T-helper 22 cell (primary cell): ENCODE results near the gene PRKAB2.
"Not testable (repeated sequence)": the region's sequence is repeated elsewhere in the genome, so short reads cannot be mapped to it uniquely, and the experiment has no call there.

Experiments
- DNase-seq: peaks from one replicate; pipeline ENCODE4 v3.0.0-alpha.2; 2020; ENCODE audit warnings: low read depth

PRKAB2 gene, protein sequence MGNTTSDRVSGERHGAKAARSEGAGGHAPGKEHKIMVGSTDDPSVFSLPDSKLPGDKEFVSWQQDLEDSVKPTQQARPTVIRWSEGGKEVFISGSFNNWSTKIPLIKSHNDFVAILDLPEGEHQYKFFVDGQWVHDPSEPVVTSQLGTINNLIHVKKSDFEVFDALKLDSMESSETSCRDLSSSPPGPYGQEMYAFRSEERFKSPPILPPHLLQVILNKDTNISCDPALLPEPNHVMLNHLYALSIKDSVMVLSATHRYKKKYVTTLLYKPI

GRCh38 chr1:147172168-147173016, at the start of gene PRKAB2:
PRKAB2 (minus strand) TSS chr1:147172470; CDS start chr1:147172144, 326 bp downstream.
- DNase-seq, result peak; percentile 68

GRCh38 chr1:147218606-147219005, 46.3 kb upstream of the PRKAB2 start:
- DNase-seq, result no peak

GRCh38 chr1:147217141-147217540, 44.9 kb upstream of the PRKAB2 start:
- no peak for DNase-seq

- no peak for DNase-seq
Measured at GRCh38 chr1:147216124-147216523, 43.9 kb upstream of the PRKAB2 start.

DNA sequence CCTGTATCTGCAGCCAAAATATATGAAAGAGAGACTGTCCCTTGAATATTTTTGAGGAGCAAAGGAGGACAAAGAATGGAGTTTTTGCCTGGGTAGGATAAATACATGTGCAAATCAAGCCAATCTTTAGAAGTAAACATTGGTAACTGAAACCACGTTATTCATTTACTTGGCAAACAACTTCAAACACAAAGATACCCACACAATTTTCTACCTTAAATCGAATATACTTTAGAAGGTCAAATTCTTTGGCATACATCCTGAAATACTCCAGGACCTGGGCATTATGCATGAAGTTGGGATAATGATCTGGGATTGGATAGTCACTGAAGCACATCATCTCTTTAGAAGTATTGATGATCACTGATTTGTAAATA, 43.3 kb upstream of the PRKAB2 start:
- DNase-seq, result no peak

DNA sequence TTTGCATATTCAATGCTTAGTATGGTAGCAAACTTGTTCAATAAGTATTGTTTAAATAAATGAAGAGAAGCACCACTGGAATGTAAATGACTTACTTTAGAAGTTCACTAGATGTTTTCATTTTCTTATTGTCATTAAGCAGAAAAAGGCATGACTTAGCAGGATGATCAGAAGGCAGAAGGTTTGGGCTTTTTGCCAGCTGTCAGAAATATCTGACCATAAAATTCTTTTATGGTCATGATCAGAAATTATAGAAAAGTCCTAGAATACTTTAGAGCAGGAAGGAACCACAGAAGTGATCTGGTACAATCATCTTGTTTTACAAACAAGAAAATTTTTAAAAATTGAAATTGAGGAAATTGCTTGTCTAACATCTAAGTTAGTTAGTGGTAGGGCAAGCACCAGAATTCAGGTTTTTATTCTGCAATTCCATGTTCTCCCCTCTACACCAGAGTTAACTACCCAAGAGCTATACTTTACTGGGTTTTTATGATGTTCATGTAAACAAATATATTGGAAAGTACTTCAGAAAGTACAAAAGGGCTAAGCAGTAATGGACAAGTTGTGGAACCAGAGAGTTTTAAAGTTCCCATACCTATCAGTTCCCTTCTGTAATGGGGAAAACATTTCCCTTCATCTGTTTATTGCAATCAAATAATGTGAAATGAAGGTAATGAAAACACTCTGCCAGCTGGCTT, 42.7 kb upstream of the PRKAB2 start:
- no peak for DNase-seq

DNA sequence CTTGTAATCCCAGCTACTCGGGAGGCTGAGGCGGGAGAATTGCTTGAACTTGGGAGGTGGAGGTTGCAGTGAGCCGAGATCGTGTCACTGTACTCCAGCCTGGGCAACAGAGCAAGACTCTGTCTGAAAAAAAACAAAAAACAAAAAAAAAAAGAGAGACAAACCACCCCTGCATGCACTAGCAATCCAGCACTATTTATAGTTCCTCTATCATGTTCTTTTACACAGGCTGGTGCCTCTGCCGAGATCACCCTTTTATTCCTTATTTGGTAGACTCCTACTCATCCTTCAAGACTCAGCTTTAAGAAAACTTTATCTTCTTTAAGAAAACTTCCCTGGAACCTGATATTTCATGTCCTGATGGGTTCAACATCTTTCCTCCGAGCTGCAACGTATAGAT, 42.1 kb upstream of the PRKAB2 start:
- DNase-seq, result no peak

DNA sequence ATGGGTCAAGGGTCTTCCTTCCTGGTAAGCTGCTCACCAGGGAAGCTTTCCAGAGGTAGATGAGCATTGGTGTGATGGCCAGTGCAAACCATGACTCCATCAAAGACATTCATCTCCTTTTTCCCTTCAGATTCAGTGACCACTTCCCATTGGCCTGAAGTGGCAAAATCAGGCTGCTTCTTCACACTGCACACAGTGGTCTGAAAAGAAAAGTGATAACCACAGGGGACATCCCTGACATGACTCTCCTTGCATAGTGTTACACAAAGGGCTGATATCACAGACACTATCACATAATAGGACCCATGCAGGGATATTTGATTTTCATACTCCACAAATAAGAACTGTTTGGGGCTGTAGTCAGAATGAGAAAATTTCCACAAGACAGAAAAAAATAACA, 41.0 kb upstream of the PRKAB2 start:
- no peak for DNase-seq

DNA sequence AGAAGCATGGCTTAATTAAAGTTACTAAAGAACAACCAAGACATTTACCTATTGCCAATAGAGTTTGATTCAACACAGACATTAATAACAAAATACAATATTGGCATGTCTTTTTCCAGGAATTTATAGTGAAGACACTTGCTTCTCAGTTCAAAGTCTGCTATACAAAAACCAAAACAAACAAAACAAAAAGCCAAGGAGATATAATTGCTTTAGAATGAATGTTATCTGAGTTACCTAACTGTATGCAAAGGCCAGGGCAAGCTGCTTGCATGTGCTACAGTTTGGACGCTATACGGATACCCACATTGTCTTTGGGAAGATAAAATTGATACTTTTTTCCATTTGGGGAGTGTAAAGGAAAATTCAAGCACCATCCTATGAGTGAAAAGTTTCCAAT, 39.3 kb upstream of the PRKAB2 start:
- DNase-seq, result no peak

GRCh38 chr1:147210987-147211386, 38.7 kb upstream of the PRKAB2 start:
- no peak for DNase-seq

DNA sequence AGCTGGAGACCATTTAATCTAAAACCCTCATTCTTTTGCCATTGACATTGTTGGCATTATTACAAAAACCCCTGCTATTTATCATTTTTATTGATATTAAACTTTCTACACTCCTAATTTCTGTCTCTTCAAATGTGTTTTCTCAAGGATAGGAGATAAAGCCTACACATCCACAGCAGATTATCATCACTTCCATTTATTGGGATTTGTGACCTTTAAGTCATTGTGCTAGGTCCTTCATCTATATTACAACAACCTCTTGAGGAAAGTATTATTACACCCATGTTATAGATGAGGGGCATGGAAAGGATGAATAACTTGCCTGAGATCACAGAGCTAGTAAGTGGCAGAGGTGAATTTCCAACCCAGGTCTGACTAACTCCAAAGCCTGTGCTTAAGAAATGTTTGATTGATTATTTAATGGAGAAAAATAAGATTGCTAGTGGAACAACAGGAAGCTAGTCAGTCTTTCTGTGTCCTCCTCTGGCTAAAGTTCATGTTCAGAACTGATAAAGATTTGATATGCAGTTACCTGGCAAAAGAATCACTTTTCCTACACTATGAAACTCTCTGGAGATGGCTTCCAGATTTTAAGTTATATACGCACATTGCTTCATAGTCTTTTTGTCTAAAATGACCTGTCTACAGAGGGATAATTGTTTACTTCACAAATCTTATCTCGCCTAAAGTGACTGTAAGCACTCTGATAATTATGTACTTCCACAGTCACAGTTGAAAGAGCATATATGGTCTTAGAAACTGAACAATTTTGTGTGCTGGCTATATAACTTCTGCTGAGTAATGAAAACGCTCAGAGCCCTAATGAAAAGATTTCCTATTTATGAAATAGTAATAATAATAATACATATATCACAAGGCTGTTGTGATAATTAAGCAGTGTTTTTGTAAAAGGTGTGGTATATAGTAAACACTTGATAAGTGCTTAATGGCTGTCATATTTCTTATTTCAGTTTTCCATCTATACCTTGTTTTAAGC, 37.9 kb upstream of the PRKAB2 start:
- no peak for DNase-seq

GRCh38 chr1:147208619-147209018, 36.3 kb upstream of the PRKAB2 start:
- no peak for DNase-seq

GRCh38 chr1:147207192-147207591, 34.9 kb upstream of the PRKAB2 start:
- DNase-seq, result no peak

GRCh38 chr1:147204080-147204479, 31.8 kb upstream of the PRKAB2 start:
- no peak for DNase-seq

GRCh38 chr1:147202576-147202975, 30.3 kb upstream of the PRKAB2 start:
- no peak for DNase-seq

DNA sequence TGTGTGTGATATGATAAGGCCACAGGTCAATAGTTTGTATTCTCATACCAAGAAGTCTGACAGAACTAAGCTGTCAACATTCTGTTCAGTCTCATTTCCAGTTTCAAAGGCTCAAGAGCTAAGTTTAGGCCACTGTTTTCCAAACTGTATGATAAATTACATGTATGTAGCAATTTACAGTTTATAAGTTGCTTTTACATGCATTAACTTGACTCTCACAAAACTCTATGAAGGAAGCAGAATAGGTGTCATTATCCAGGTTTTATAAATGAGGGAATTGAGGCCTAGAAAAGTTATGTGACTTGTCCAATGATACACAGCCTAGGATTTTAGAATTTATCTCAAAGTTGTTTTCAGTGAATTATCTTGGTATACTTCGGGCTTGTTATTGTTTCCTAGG, 29.5 kb upstream of the PRKAB2 start:
- no peak for DNase-seq

DNA sequence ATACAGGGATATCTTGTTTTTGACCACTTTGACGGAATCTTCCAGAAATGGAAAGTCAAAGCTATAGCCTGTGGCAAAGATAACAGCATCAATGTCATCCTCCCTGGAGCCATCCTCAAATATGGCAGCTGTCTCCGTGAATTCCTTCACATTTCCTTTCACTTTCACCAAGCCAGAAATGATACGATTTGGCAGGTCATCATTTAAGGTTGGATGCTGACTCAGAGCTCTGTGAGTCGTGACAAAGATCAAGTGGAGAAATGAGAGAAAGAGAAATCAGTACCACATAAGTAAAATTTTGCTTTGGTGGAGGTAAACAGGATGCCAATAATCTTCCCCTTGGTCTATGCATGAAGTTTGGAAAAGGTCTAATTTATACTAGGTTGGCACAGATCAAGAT, 29.0 kb upstream of the PRKAB2 start:
- DNase-seq, result no peak

DNA sequence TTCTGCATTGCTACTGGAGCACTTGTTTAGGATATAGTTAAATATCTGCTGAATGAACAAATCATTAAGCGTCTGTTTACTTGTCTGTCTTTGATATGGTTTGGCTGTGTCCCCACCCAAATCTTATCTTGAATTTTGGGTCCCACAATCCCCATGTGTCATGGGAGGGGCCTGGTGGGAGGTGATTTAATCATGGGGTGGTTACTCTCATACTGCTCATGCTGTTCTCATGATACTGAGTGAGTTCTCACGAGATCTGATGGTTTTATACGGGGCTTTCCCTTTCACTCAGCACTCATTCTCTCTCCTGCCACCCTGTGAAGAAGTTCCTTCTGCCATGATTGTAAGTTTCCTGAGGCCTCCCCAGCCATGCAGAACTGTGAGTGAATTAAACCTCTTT, 25.1 kb upstream of the PRKAB2 start:
- not testable (repeated sequence) for DNase-seq

- no peak for DNase-seq
Measured at GRCh38 chr1:147189514-147189913, 17.2 kb upstream of the PRKAB2 start.

DNA sequence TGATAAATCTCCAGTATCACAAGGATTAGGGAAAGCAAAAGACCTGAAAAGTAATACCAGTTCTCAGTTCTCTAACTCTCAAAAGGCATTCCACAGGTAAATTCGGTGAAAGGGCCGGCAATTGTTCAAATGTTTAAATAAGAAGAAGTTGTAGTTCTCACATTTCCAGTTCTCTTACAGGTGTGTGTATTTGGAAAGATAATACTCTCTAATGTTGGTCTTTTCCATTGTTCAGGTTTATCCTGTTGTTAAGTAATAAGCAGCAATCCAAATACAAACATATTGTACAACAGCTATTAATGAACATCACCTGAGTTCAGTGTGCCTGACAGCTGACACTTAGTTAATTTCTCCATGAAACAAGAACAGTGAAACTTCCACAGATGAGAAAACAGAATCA, 13.2 kb upstream of the PRKAB2 start:
- no peak for DNase-seq

DNA sequence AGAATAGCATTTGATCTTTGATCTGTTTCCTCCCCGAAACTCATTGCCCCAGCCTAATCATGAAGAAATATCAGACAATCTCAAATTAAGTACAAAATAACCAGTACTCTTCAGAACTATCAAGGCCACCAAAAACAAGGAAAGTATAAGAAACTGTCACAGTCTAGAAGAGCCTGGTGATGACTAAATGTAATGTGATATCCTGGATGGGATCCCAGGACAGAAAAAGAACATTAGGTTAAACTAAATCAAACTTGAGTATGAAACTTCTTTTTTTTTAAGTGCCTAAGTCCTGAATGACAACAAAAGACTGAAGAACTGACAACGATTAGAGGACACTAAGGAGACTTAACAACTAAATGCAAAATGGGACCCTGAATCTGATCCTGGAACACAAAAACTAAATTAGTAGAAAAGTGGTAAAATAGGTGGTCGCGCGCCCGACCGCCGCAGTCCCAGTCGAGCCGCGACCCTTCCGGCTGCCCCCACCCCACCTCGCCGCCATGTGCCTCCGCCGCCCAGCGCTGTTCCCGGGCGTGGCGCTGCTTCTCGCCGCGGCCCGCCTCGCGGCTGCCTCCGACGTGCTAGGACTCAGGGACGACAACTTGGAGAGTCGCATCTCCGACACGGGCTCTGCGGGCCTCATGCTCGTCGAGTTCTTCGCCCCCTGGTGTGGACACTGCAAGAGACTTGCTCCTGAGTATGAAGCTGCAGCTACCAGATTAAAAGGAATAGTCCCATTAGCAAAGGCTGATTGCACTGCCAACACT, 5.5 kb upstream of the PRKAB2 start:
- no peak for DNase-seq
